ENCODE data around the gene KRTAP4-9. TPM values are rescaled to one million over a fixed set of nuclear protein-coding genes. Genes with fewer than 3 reads are reported as not detected.

KRTAP4-9 gene
- total RNA-seq = not detected in 2 replicates

DNA sequence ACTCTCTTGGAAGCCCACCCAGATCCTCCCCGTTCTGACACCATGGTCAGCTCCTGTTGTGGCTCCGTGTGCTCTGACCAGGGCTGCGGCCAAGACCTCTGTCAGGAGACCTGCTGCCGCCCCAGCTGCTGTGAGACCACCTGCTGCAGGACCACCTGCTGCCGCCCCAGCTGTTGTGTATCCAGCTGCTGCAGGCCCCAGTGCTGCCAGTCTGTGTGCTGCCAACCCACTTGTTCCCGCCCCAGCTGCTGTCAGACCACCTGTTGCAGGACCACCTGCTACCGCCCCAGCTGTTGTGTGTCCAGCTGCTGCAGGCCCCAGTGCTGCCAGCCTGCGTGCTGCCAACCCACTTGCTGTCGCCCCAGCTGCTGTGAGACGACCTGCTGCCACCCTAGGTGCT lies at the start of gene KRTAP4-9:
Gene KRTAP4-9, plus strand, starts transcription at position 43 of the 400 bp plus-strand sequence. Its CDS starts 0 bp downstream, at position 43.

GRCh38 chr17:41060052-41060604 lies 45.1 kb upstream of the KRTAP4-9 start, which contains the start of gene KRTAP2-3:
KRTAP2-3 (minus strand) TSS chr17:41060114; CDS start chr17:41060050, 64 bp downstream.

DNA sequence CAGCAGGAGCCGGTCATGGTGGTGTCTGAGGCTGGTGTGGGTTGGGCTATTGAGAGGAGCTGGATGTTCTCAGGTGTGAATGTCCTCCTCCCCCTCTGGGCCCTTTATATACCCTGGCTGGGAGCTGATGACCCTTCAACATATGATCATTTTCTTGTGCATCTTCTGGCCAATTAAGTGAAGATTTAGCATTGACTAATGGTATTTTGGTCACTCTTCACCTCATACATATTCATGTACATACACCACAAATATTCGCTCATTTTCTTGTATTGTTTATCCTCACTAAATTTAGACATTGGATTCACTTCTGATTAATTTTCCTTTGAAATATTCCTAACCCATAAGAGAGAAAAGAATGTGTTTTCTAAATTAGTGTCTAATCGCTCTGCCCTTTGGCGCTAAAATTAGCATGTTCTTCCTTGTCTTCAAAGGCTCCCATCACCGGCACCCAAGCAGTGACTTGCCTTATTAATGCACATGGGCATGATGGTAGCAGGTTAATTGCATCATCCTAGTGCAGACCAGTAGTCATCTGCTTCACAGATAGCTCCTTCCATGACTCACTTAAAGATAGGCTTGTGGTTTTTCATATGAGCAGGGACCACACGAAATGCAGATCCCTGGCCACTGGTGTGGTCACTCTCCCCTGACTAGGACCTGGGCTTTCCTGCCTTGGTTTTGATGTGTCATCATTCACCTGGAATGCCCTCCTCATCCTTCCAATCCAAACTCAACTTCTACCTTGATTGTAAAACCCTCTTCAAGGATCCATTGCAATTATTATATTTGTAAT lies 39.2 kb upstream of the KRTAP4-9 start, which contains the start of gene KRTAP2-4:
Gene KRTAP2-4, minus strand, starts transcription at position 51 of the 796 bp plus-strand sequence. Its CDS starts 34 bp downstream, at position 17.

DNA sequence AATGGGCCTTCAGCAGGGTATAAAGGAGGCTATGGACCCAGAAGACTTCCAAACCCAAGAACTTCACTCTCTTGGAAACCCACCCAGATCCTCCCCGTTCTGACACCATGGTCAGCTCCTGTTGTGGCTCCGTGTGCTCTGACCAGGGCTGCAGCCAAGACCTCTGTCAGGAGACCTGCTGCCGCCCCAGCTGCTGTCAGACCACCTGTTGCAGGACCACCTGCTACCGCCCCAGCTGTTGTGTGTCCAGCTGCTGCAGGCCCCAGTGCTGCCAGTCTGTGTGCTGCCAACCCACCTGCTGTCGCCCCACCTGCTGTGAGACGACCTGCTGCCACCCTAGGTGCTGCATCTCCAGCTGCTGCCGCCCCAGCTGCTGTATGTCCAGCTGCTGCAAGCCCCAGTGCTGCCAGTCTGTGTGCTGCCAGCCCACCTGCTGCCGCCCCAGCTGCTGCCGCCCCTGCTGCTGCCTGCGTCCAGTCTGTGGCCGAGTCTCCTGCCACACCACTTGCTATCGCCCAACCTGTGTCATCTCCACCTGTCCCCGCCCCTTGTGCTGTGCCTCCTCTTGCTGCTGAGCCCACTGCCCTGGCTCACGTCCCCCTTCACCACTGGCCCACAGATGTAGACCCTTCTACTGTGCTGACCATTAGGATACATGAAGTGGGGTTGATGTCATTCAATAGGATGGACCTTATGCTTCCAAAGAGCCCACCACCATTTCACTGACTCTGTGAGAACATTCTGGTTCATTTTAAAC lies 20.9 kb upstream of the KRTAP4-9 start, which contains the start of gene KRTAP4-7:
Gene KRTAP4-7, plus strand, starts transcription at position 51 of the 757 bp plus-strand sequence. Its CDS starts 57 bp downstream, at position 108.

DNA sequence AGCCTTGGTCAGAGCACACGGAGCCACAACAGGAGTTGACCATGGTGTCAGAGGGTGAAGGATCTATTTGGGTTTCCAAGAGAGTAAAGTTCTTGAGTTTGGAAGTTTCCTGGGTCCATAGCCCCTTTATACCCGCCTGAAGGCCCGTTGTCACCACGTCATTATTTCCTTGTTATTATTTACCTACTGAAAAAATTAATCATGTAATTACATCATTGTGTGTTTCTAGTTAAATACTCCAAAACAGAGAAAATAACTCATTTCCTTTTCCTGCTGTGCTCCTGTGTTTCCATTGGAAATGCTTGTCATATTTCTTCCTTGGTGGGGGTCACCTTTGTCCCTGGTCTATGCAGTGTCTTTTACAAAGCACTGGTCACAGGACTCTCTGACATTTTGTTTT lies 7.1 kb upstream of the KRTAP4-9 start, which contains the start of gene KRTAP4-8:
Gene KRTAP4-8, minus strand, starts transcription at position 101 of the 400 bp plus-strand sequence. Its CDS starts 58 bp downstream, at position 43.

DNA sequence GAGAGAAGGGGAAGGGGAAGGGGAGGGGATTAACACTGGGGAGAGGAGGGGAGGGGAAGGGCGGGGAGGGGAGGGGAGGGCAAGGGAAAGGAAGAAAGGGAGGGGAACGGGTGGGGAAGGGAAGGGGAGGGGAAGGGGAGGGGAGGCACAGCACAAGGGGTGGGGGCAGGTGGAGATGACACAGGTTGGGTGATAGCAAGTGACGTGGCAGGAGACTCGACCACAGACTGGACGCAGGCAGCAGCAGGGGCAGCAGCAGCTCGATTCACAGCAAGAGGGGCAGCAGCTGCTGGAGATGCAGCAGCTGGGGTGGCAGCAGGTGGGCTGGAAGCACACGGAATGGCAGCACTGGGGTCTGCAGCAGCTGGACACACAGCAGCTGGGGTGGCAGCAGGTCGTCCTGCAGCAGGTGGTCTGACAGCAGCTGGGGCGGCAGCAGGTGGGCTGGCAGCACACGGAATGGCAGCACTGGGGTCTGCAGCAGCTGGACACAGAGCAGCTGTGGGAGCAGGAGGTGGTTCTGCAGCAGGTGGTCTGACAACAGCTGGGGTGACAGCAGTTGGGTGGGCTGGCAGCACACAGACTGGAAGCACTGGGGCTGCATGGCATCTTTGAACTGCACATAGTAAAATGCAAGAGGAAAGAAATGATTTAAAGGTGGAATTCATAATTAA lies 3.5 kb upstream of the KRTAP4-9 start, which contains the start of gene KRTAP4-16:
Gene KRTAP4-16, minus strand, starts transcription at position 624 of the 674 bp plus-strand sequence. Its CDS starts 0 bp downstream, at position 624.

GRCh38 chr17:41117846-41118386 lies 12.7 kb downstream of the KRTAP4-9 start, which contains the start of gene KRTAP4-11:
KRTAP4-11 (minus strand) TSS chr17:41118373; CDS start chr17:41118315, 58 bp downstream.

DNA sequence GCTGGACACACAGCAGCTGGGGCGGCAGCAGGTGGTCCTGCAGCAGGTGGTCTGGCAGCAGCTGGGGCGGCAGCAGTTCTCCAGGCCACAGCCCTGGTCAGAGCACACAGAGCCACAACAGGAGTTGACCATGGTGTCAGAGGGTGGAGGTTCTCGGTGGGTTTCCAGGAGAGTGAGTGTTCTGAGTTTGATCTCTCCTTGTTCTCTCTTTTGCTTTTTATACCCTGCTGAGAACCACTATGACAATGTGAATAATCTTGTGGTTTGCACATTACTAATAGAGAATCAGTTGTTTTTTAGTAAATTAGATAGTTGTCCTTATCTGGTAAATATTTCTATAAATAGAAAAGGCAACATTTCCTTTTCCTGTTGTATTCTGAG lies 18.8 kb downstream of the KRTAP4-9 start, which contains the start of gene KRTAP4-12:
Gene KRTAP4-12, minus strand, starts transcription at position 192 of the 381 bp plus-strand sequence. Its CDS starts 60 bp downstream, at position 132.

GRCh38 chr17:41140360-41141131 lies 35.4 kb downstream of the KRTAP4-9 start, which contains the start of gene KRTAP4-6:
KRTAP4-6 (minus strand) TSS chr17:41140544; CDS start chr17:41140487, 57 bp downstream.

GRCh38 chr17:41149652-41149985 lies 44.4 kb downstream of the KRTAP4-9 start, which contains the start of gene KRTAP4-5:
KRTAP4-5 (minus strand) TSS chr17:41149825; CDS start chr17:41149767, 58 bp downstream.

Other genes with a start within 250 kb of the KRTAP4-9 start
- gene KRT12, start 238.2 kb upstream of the KRTAP4-9 start, total RNA-seq = not detected in 2 replicates
- gene KRT20, start 220.1 kb upstream of the KRTAP4-9 start, total RNA-seq = not detected in 2 replicates
- gene KRT23, start 167.7 kb upstream of the KRTAP4-9 start, total RNA-seq = under 0.01 TPM in 1 of 2 replicates, not detected in the other
- gene KRT39, start 138.4 kb upstream of the KRTAP4-9 start, total RNA-seq = 0.52 TPM in 1 of 2 replicates, not detected in the other
- not detected in 2 replicates for gene KRT40, start 121.1 kb upstream of the KRTAP4-9 start, total RNA-seq
- not detected in 2 replicates for gene KRTAP3-3, start 111.2 kb upstream of the KRTAP4-9 start, total RNA-seq
- gene KRTAP3-2, start 105.5 kb upstream of the KRTAP4-9 start, total RNA-seq = not detected in 2 replicates
- not detected in 2 replicates for gene KRTAP3-1, start 96.3 kb upstream of the KRTAP4-9 start, total RNA-seq
- 10.1 TPM in 1 of 2 replicates, not detected in the other for gene KRTAP1-5, start 78.2 kb upstream of the KRTAP4-9 start, total RNA-seq
- not detected in 2 replicates for gene KRTAP1-4, start 75.2 kb upstream of the KRTAP4-9 start, total RNA-seq
- not detected in 2 replicates for gene KRTAP1-3, start 70.5 kb upstream of the KRTAP4-9 start, total RNA-seq
- gene KRTAP1-1, start 63.9 kb upstream of the KRTAP4-9 start, total RNA-seq = not detected in 2 replicates
- not detected in 2 replicates for gene KRTAP2-1, start 58.1 kb upstream of the KRTAP4-9 start, total RNA-seq
- gene KRTAP2-2, start 50.2 kb upstream of the KRTAP4-9 start, total RNA-seq = not detected in 2 replicates
- gene KRTAP2-3, start 45.3 kb upstream of the KRTAP4-9 start, total RNA-seq = 1.9 TPM in 1 of 2 replicates, not detected in the other
- gene KRTAP2-4, start 39.5 kb upstream of the KRTAP4-9 start, total RNA-seq = not detected in 2 replicates
- gene KRTAP4-7, start 21.2 kb upstream of the KRTAP4-9 start, total RNA-seq = not detected in 2 replicates
- not detected in 2 replicates for gene KRTAP4-8, start 7.2 kb upstream of the KRTAP4-9 start, total RNA-seq
- not detected in 2 replicates for gene KRTAP4-16, start 3.2 kb upstream of the KRTAP4-9 start, total RNA-seq
- gene KRTAP4-11, start 13.0 kb downstream of the KRTAP4-9 start, total RNA-seq = not detected in 2 replicates
- not detected in 2 replicates for gene KRTAP4-12, start 18.8 kb downstream of the KRTAP4-9 start, total RNA-seq
- gene KRTAP4-6, start 35.2 kb downstream of the KRTAP4-9 start, total RNA-seq = not detected in 2 replicates
- gene KRTAP4-5, start 44.4 kb downstream of the KRTAP4-9 start, total RNA-seq = not detected in 2 replicates
- gene KRTAP4-4, start 55.4 kb downstream of the KRTAP4-9 start, total RNA-seq = not detected in 2 replicates
- not detected in 2 replicates for gene KRTAP4-3, start 62.8 kb downstream of the KRTAP4-9 start, total RNA-seq
- gene KRTAP4-2, start 72.8 kb downstream of the KRTAP4-9 start, total RNA-seq = not detected in 2 replicates
- 0.13 TPM in 1 of 2 replicates, not detected in the other for gene KRTAP4-1, start 79.5 kb downstream of the KRTAP4-9 start, total RNA-seq
- not detected in 2 replicates for gene KRTAP9-1, start 84.5 kb downstream of the KRTAP4-9 start, total RNA-seq
- not detected in 2 replicates for gene KRTAP9-2, start 121.3 kb downstream of the KRTAP4-9 start, total RNA-seq
- gene KRTAP9-3, start 127.1 kb downstream of the KRTAP4-9 start, total RNA-seq = not detected in 2 replicates
- not detected in 2 replicates for gene KRTAP9-8, start 132.6 kb downstream of the KRTAP4-9 start, total RNA-seq
- gene KRTAP9-4, start 144.3 kb downstream of the KRTAP4-9 start, total RNA-seq = not detected in 2 replicates
- not detected in 2 replicates for gene KRTAP9-9, start 150.0 kb downstream of the KRTAP4-9 start, total RNA-seq
- not detected in 2 replicates for gene KRTAP9-6, start 160.0 kb downstream of the KRTAP4-9 start, total RNA-seq
- gene KRTAP9-7, start 170.3 kb downstream of the KRTAP4-9 start, total RNA-seq = not detected in 2 replicates
- not detected in 2 replicates for gene KRTAP29-1, start 197.5 kb downstream of the KRTAP4-9 start, total RNA-seq
- not detected in 2 replicates for gene KRTAP16-1, start 203.9 kb downstream of the KRTAP4-9 start, total RNA-seq
- not detected in 2 replicates for gene KRTAP17-1, start 210.3 kb downstream of the KRTAP4-9 start, total RNA-seq
- gene KRT33A, start 245.4 kb downstream of the KRTAP4-9 start, total RNA-seq = not detected in 2 replicates